Neural progenitor cell (in vitro differentiated cells): ENCODE data around the gene TBK1. TPM values are rescaled to one million over a fixed set of nuclear protein-coding genes. Genes with fewer than 3 reads are reported as not detected.

Experiments used
- DNase-seq: peaks from one replicate; pipeline ENCODE4 v3.0.0-alpha.2; 2016; ENCODE audit warnings: low spot score
- H2AFZ ChIP-seq: fragments of 200-600 bp; sonication (generic); replicated peaks from 2 replicates; pipeline ENCODE4 v1.6.1; 2016; ENCODE audit warnings: antibody characterized with exemption
- H3F3A ChIP-seq: fragments of 200-600 bp; sonication (generic); 2 replicates; pipeline ENCODE4 v1.6.1; 2016; ENCODE audit warnings: antibody characterized with exemption, low read depth
- H3K27ac ChIP-seq: fragments of 200-600 bp; sonication (generic); 2 replicates; pipeline ENCODE4 v1.5.1; 2016; ENCODE audit warnings: mild to moderate bottlenecking
- H3K27me3 ChIP-seq: fragments of 200-600 bp; sonication (generic); 2 replicates; pipeline ENCODE4 v1.6.1; 2016; ENCODE audit warnings: mild to moderate bottlenecking, moderate library complexity
- H3K36me3 ChIP-seq: fragments of 200-600 bp; sonication (generic); 2 replicates; pipeline ENCODE4 v1.5.1; 2016
- H3K4me1 ChIP-seq: fragments of 200-600 bp; sonication (generic); 2 replicates; pipeline ENCODE4 v1.6.1; 2016; ENCODE audit warnings: mixed run types
- H3K4me2 ChIP-seq: fragments of 200-600 bp; sonication (generic); 2 replicates; pipeline ENCODE4 v1.6.1; 2016
- H3K4me3 ChIP-seq: fragments of 200-600 bp; sonication (generic); 2 replicates; pipeline ENCODE4 v1.5.1; 2016
- H3K79me2 ChIP-seq: fragments of 200-600 bp; sonication (generic); 2 replicates; pipeline ENCODE4 v1.6.1; 2016; ENCODE audit warnings: low read depth
- H3K9ac ChIP-seq: fragments of 200-600 bp; sonication (generic); 2 replicates; pipeline ENCODE4 v1.6.1; 2016
- H3K9me3 ChIP-seq: fragments of 200-600 bp; sonication (generic); 2 replicates; pipeline ENCODE4 v1.5.1; 2016; ENCODE audit warnings: low read depth
- H4K20me1 ChIP-seq: fragments of 200-600 bp; sonication (generic); 2 replicates; pipeline ENCODE4 v1.6.1; 2016; ENCODE audit warnings: low read depth
- H3K27ac Mint-ChIP-seq: 3 replicates; pipeline ENCODE4 v1.8.0; 2021; ENCODE audit warnings: mixed read lengths
- H3K27me3 Mint-ChIP-seq: 2 replicates; pipeline ENCODE4 v1.8.0; 2022; ENCODE audit warnings: low read depth, mild to moderate bottlenecking, inconsistent platforms, moderate library complexity, mixed read lengths; ENCODE audit not compliant: insufficient read depth
- H3K36me3 Mint-ChIP-seq: 3 replicates; pipeline ENCODE4 v1.8.0; 2021; ENCODE audit warnings: mixed read lengths
- H3K4me1 Mint-ChIP-seq: 3 replicates; pipeline ENCODE4 v1.8.0; 2021; ENCODE audit warnings: mixed read lengths
- H3K4me3 Mint-ChIP-seq: 3 replicates; pipeline ENCODE4 v1.8.0; 2021; ENCODE audit warnings: mild to moderate bottlenecking, moderate library complexity, mixed read lengths
- H3K9me3 Mint-ChIP-seq: 3 replicates; pipeline ENCODE4 v1.8.0; 2020; ENCODE audit warnings: mixed read lengths
- EZH2 ChIP-seq: fragments of 200-600 bp; sonication (generic); IDR thresholded peaks from 2 replicates; pipeline ENCODE4 v1.6.1; 2017; ENCODE audit warnings: antibody characterized with exemption, mild to moderate bottlenecking, moderate library complexity
- EZH2phosphoT487 ChIP-seq: fragments of 200-600 bp; sonication (generic); IDR thresholded peaks from 2 replicates; pipeline ENCODE4 v1.6.1; 2017; ENCODE audit warnings: antibody characterized with exemption
- total RNA-seq: library from RNA; depleted of rRNA; stranded (reverse); fragments of >200 nt; gene quantifications from 2 replicates; pipeline ENCODE4 v1.2.3, GENCODE V29; 2015; ENCODE audit warnings: low replicate concordance
- TF ChIP-seq, protein P1 (sequence below): fragments of 200-600 bp; sonication (generic); IDR thresholded peaks from 2 replicates; pipeline ENCODE4 v1.5.1; 2017; ENCODE audit warnings: antibody characterized with exemption, mild to moderate bottlenecking

Gene TBK1
- total RNA-seq, 1 donor from 2014 or later = 51.3 TPM

GRCh38 chr12:64450711-64451486 lies 1.0 kb upstream of the TBK1 start:
- no peak overlapping the region for H2AFZ ChIP-seq
- no peaks in the 10 kb centered on the region for H3K9me3 ChIP-seq
- peak overlapping the region; percentile 23 for H3K27ac Mint-ChIP-seq
- H3K4me3 Mint-ChIP-seq = peak overlapping the region; percentile 96
- no peaks in the 10 kb centered on the region for H3K27me3 ChIP-seq
- no peaks in the 10 kb centered on the region for H3K9me3 Mint-ChIP-seq
- H3K27me3 Mint-ChIP-seq = no peaks in the 10 kb centered on the region
- H3K27ac ChIP-seq = peak overlapping the region; percentile 90
- peak overlapping the region; percentile 87 for H3K4me3 ChIP-seq
- TF ChIP-seq, protein P1, sequence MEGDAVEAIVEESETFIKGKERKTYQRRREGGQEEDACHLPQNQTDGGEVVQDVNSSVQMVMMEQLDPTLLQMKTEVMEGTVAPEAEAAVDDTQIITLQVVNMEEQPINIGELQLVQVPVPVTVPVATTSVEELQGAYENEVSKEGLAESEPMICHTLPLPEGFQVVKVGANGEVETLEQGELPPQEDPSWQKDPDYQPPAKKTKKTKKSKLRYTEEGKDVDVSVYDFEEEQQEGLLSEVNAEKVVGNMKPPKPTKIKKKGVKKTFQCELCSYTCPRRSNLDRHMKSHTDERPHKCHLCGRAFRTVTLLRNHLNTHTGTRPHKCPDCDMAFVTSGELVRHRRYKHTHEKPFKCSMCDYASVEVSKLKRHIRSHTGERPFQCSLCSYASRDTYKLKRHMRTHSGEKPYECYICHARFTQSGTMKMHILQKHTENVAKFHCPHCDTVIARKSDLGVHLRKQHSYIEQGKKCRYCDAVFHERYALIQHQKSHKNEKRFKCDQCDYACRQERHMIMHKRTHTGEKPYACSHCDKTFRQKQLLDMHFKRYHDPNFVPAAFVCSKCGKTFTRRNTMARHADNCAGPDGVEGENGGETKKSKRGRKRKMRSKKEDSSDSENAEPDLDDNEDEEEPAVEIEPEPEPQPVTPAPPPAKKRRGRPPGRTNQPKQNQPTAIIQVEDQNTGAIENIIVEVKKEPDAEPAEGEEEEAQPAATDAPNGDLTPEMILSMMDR = no peak
- TF ChIP-seq EZH2phosphoT487 (peak; percentile 71), EZH2 (no peak)
- H3K4me1 ChIP-seq = peaks cover 30% of the 10 kb centered on the region
- DNase-seq = peak; percentile 93
- peaks cover 12% of the 10 kb centered on the region for H3K36me3 Mint-ChIP-seq
- H4K20me1 ChIP-seq = peaks cover 6% of the 10 kb centered on the region
- peaks cover 43% of the 10 kb centered on the region for H3K79me2 ChIP-seq
- peak overlapping the region; percentile 84 for H3K4me2 ChIP-seq
- H3K4me1 Mint-ChIP-seq = peaks cover 24% of the 10 kb centered on the region
- peaks cover 36% of the 10 kb centered on the region for H3F3A ChIP-seq
- H3K36me3 ChIP-seq = no peaks in the 10 kb centered on the region
- H3K9ac ChIP-seq = peak overlapping the region; percentile 33

- Histone ChIP-seq H3K4me2 (peak overlapping the region; percentile 84), H3K9me3 (no peaks in the 10 kb centered on the region), H2AFZ (no peak overlapping the region), H4K20me1 (peaks cover 6% of the 10 kb centered on the region), H3K79me2 (peaks cover 62% of the 10 kb centered on the region), H3F3A (peaks cover 36% of the 10 kb centered on the region), H3K4me3 (peak overlapping the region; percentile 87), H3K9ac (peak overlapping the region; percentile 82), H3K36me3 (no peaks in the 10 kb centered on the region), H3K27ac (peak overlapping the region; percentile 90), H3K4me1 (peaks cover 30% of the 10 kb centered on the region), H3K27me3 (no peaks in the 10 kb centered on the region)
- TF ChIP-seq EZH2 = no peak
- TF ChIP-seq, protein P1 = no peak
- no peak for TF ChIP-seq EZH2phosphoT487
- Mint-ChIP-seq H3K27ac (peak overlapping the region; percentile 88), H3K36me3 (peaks cover 9% of the 10 kb centered on the region), H3K27me3 (no peaks in the 10 kb centered on the region), H3K9me3 (no peaks in the 10 kb centered on the region), H3K4me3 (peak overlapping the region; percentile 93), H3K4me1 (peaks cover 24% of the 10 kb centered on the region)
- DNase-seq = no peak
Observed at GRCh38 chr12:64452559-64453329, 824 bp downstream of the TBK1 start.

- no peak for DNase-seq
- H2AFZ ChIP-seq = no peak overlapping the region
- H3F3A ChIP-seq = peaks cover 17% of the 10 kb centered on the region
- H3K4me3 ChIP-seq = no peak overlapping the region
- H3K4me1 ChIP-seq = peaks cover 16% of the 10 kb centered on the region
- no peaks in the 10 kb centered on the region for H3K27me3 ChIP-seq
- no peaks in the 10 kb centered on the region for H3K27me3 Mint-ChIP-seq
- H3K27ac Mint-ChIP-seq = no peak overlapping the region
- no peak overlapping the region for H3K4me2 ChIP-seq
- H4K20me1 ChIP-seq = peaks cover 15% of the 10 kb centered on the region
- H3K79me2 ChIP-seq = peaks cover 85% of the 10 kb centered on the region
- TF ChIP-seq EZH2phosphoT487 (no peak), EZH2 (no peak)
- TF ChIP-seq, protein P1 = no peak
- peaks cover 14% of the 10 kb centered on the region for H3K36me3 Mint-ChIP-seq
- H3K36me3 ChIP-seq = no peaks in the 10 kb centered on the region
- H3K4me1 Mint-ChIP-seq = peaks cover 20% of the 10 kb centered on the region
- no peak overlapping the region for H3K9ac ChIP-seq
- no peaks in the 10 kb centered on the region for H3K9me3 Mint-ChIP-seq
- no peaks in the 10 kb centered on the region for H3K9me3 ChIP-seq
- H3K27ac ChIP-seq = no peak overlapping the region
- H3K4me3 Mint-ChIP-seq = no peak overlapping the region
Observed at GRCh38 chr12:64455506-64455905, 3.6 kb downstream of the TBK1 start.
